Measurements from ENCODE around the gene ZNF786.

The ZNF786 gene

GRCh38 chr7:149021725-149022062 lies 68.8 kb downstream of the ZNF786 start:
- no peak for TF ChIP-seq CTCF (IDR thresholded peaks at IDR 0.05; ENCODE audit: insufficient read depth, low read length, missing control alignments)
- no peak overlapping the region for H3K4me3 ChIP-seq (ENCODE audit: low read depth, low read length)
- POLR2A ChIA-PET, result no interaction called here
- CTCF ChIA-PET, result interaction anchor here (0.9 to 12.3 kb wide), 4 partner anchors 11 to 44 kb away, joined by 3 to 126 read pairs (median 4); no protein-coding TSS in a partner anchor
- DNase-seq (ENCODE audit: low read depth, low spot score), result no peak

- TF ChIP-seq CTCF (IDR thresholded peaks at IDR 0.05; ENCODE audit: insufficient read depth, low read length, missing control alignments), result no peak
- DNase-seq (ENCODE audit: low read depth, low spot score), result no peak
- no peak overlapping the region for H3K4me3 ChIP-seq (ENCODE audit: low read depth, low read length)
- CTCF ChIA-PET, result interaction anchor here (1.0 to 12.3 kb wide), 5 partner anchors 9 to 15 kb away, joined by 3 to 126 read pairs (median 3); no protein-coding TSS in a partner anchor
- POLR2A ChIA-PET, result no interaction called here
Observed at GRCh38 chr7:149020483-149020882, 70.0 kb downstream of the ZNF786 start.
